Astrocyte of the cerebellum (primary cell): ENCODE results near the gene CYSRT1.

Source experiments
- DNase-seq: peaks from one replicate; pipeline ENCODE4 v3.0.0-alpha.2; 2011; ENCODE audit warnings: low read depth
- H3K4me3 ChIP-seq: 2 replicates; pipeline ENCODE4 v1.5.1; 2011; ENCODE audit warnings: mild to moderate bottlenecking, low read depth, low read length, moderate library complexity
- in situ Hi-C: cut with HindIII; loops from 2 replicates; pipeline ENCODE4 v1.10.0; 2017; ENCODE audit warnings: low sequenced_read_pairs
- TF ChIP-seq, protein P1 (sequence below): IDR thresholded peaks from 2 replicates; pipeline ENCODE4 v1.5.1; 2012; ENCODE audit warnings: low read length, low read depth, moderate library complexity, mild to moderate bottlenecking; ENCODE audit errors: missing control alignments

CYSRT1 gene

DNA sequence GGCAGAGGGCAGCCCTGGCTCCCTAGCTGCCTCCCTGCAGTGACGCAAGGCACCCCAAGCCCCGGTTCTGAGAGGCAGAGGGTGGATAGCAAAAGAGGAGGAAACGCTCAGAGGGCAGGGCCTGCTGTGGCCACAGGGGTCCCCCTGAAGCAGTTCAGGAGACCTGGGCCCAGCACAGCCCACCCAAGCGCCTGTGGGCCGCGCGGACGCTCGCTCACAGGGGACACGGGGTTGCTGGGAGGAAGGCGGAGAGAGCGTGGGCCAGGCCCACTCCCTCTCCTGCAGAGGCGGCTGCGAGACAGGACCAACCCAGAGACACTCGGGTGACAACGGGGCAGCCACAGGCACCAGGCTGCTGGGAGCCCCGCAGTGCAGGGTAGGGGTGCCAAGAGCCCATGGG is 45.2 kb upstream of the CYSRT1 start:
- H3K4me3 ChIP-seq, result no peak overlapping the region
- DNase-seq, result no peak
- in situ Hi-C loops, result no loop called here
- TF ChIP-seq, protein P1, sequence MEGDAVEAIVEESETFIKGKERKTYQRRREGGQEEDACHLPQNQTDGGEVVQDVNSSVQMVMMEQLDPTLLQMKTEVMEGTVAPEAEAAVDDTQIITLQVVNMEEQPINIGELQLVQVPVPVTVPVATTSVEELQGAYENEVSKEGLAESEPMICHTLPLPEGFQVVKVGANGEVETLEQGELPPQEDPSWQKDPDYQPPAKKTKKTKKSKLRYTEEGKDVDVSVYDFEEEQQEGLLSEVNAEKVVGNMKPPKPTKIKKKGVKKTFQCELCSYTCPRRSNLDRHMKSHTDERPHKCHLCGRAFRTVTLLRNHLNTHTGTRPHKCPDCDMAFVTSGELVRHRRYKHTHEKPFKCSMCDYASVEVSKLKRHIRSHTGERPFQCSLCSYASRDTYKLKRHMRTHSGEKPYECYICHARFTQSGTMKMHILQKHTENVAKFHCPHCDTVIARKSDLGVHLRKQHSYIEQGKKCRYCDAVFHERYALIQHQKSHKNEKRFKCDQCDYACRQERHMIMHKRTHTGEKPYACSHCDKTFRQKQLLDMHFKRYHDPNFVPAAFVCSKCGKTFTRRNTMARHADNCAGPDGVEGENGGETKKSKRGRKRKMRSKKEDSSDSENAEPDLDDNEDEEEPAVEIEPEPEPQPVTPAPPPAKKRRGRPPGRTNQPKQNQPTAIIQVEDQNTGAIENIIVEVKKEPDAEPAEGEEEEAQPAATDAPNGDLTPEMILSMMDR, result no peak

GRCh38 chr9:137180491-137180890 is 44.5 kb upstream of the CYSRT1 start:
- TF ChIP-seq, protein P1, result no peak
- H3K4me3 ChIP-seq, result no peak overlapping the region
- in situ Hi-C loops, result no loop called here
- no peak for DNase-seq

GRCh38 chr9:137181680-137182079 is 43.3 kb upstream of the CYSRT1 start:
- in situ Hi-C loops, result no loop called here
- no peak for DNase-seq
- TF ChIP-seq, protein P1, result no peak
- H3K4me3 ChIP-seq, result no peak overlapping the region

- no peak overlapping the region for H3K4me3 ChIP-seq
- in situ Hi-C loops, result no loop called here
- no peak for DNase-seq
- TF ChIP-seq, protein P1, result no peak
Measured at GRCh38 chr9:137182836-137183235, 42.1 kb upstream of the CYSRT1 start.

- in situ Hi-C loops, result no loop called here
- TF ChIP-seq, protein P1, result no peak
- DNase-seq, result no peak
Measured at GRCh38 chr9:137183980-137184595, 40.9 kb upstream of the CYSRT1 start.

GRCh38 chr9:137184881-137185660 is 39.9 kb upstream of the CYSRT1 start:
- DNase-seq, result no peak
- TF ChIP-seq, protein P1, result no peak
- in situ Hi-C loops, result no loop called here
- H3K4me3 ChIP-seq, result no peak overlapping the region

More at GRCh38 chr9:137183980-137184595, 40.9 kb upstream of the CYSRT1 start:
- H3K4me3 ChIP-seq, result no peak overlapping the region
